HepG2 (cell line): ENCODE data around the gene DDX1. TPM values are rescaled to one million over a fixed set of nuclear protein-coding genes. Genes with fewer than 3 reads are reported as not detected.

Experiments used
- CEBPB ChIP-seq: IDR thresholded peaks from 2 replicates; pipeline ENCODE4 v1.6.1; 2011; ENCODE audit warnings: low read depth, low read length, improper control_type of control experiment, borderline replicate concordance
- CHD2 ChIP-seq: IDR thresholded peaks from 2 replicates; pipeline ENCODE4 v1.6.1; 2011; ENCODE audit warnings: low read depth, low read length, improper control_type of control experiment
- CREBL2 ChIP-seq: sonication (generic); formaldehyde crosslinking; IDR thresholded peaks from 2 replicates; pipeline ENCODE4 v1.8.1; 2023; ENCODE audit warnings: missing genetic modification reagents, mild to moderate bottlenecking, borderline replicate concordance
- DNMT3B ChIP-seq: conservative IDR thresholded peaks from 2 replicates; pipeline ENCODE4 v1.6.1; 2016; ENCODE audit warnings: missing biosample characterization, control low read depth
- E2F5 ChIP-seq: sonication (generic); formaldehyde crosslinking; conservative IDR thresholded peaks from 2 replicates; pipeline ENCODE4 v1.4.0; 2020; ENCODE audit warnings: missing genetic modification reagents
- FOXA3 ChIP-seq: IDR thresholded peaks from 2 replicates; pipeline ENCODE4 v1.6.1; 2016; ENCODE audit warnings: missing genetic modification reagents, missing compliant biosample characterization
- HMG20A ChIP-seq: IDR thresholded peaks from 2 replicates; pipeline ENCODE4 v1.6.1; 2016; ENCODE audit warnings: borderline replicate concordance
- NFE2 ChIP-seq: sonication (generic); formaldehyde crosslinking; IDR thresholded peaks from 2 replicates; pipeline ENCODE4 v1.4.0; 2020; ENCODE audit warnings: missing genetic modification reagents
- REPIN1 ChIP-seq: sonication (generic); formaldehyde crosslinking; IDR thresholded peaks from 2 replicates; pipeline ENCODE4 v1.8.0; 2022; ENCODE audit warnings: missing genetic modification reagents, low read depth, mild to moderate bottlenecking, borderline replicate concordance
- TRIM24 ChIP-seq: sonication (generic); formaldehyde crosslinking; IDR thresholded peaks from 2 replicates; pipeline ENCODE4 v1.8.0; 2022; ENCODE audit warnings: mild to moderate bottlenecking, missing genetic modification reagents
- YY1 ChIP-seq: IDR thresholded peaks from 2 replicates; pipeline ENCODE4 v1.6.1; 2011; ENCODE audit warnings: low read length, low read depth, moderate library complexity, mild to moderate bottlenecking; ENCODE audit not compliant: insufficient read depth, insufficient replicate concordance
- ZBTB10 ChIP-seq: sonication (generic); formaldehyde crosslinking; IDR thresholded peaks from 2 replicates; pipeline ENCODE4 v1.4.0; 2020; ENCODE audit warnings: missing genetic modification reagents, borderline replicate concordance
- ZBTB39 ChIP-seq: sonication (generic); formaldehyde crosslinking; IDR thresholded peaks from 2 replicates; pipeline ENCODE4 v1.5.0; 2020; ENCODE audit warnings: missing genetic modification reagents
- ZNF224 ChIP-seq: sonication (generic); formaldehyde crosslinking; IDR thresholded peaks from 2 replicates; pipeline ENCODE4 v1.5.0; 2020; ENCODE audit warnings: mild to moderate bottlenecking, missing genetic modification reagents
- ZNF256 ChIP-seq: sonication (generic); formaldehyde crosslinking; conservative IDR thresholded peaks from 2 replicates; pipeline ENCODE4 v1.4.0; 2020; ENCODE audit warnings: missing genetic modification reagents
- ZNF432 ChIP-seq: sonication (generic); formaldehyde crosslinking; IDR thresholded peaks from 2 replicates; pipeline ENCODE4 v1.5.0; 2020; ENCODE audit warnings: missing genetic modification reagents, mild to moderate bottlenecking, borderline replicate concordance
- ZNF619 ChIP-seq: sonication (generic); formaldehyde crosslinking; IDR thresholded peaks from 2 replicates; pipeline ENCODE4 v1.4.0; 2020; ENCODE audit warnings: mild to moderate bottlenecking, missing genetic modification reagents
- ZNF672 ChIP-seq: sonication (generic); formaldehyde crosslinking; IDR thresholded peaks from 2 replicates; pipeline ENCODE4 v1.8.1; 2022; ENCODE audit warnings: missing genetic modification reagents
- ZNF761 ChIP-seq: sonication (generic); formaldehyde crosslinking; conservative IDR thresholded peaks from 2 replicates; pipeline ENCODE4 v1.4.0; 2020; ENCODE audit warnings: mild to moderate bottlenecking, missing genetic modification reagents
- ZSCAN30 ChIP-seq: sonication (generic); formaldehyde crosslinking; IDR thresholded peaks from 2 replicates; pipeline ENCODE4 v1.5.0; 2020; ENCODE audit warnings: mild to moderate bottlenecking, missing genetic modification reagents
- polyA plus RNA-seq, 8 experiments: library from polyadenylated mRNA; depleted of rRNA in 3 of 8; stranded (reverse) in 7 of 8; unstranded in 1 of 8; fragments of >200 nt; fragmentation: Illumina TruSeq in 4 of 8; extraction: Trizol in 4 of 8; gene quantifications; 2 replicates each; pipeline versions ENCODE4 v1.2.1 to v1.2.3, GENCODE V29; 2011 to 2016; ENCODE audit warnings: low read depth in 4 of 8, missing spikeins in 1 of 8, mixed read lengths in 1 of 8; ENCODE audit not compliant: insufficient read depth in 1 of 8
- total RNA-seq, 5 experiments: library from RNA; depleted of rRNA; stranded (reverse); fragments of >200 nt; fragmentation: Illumina TruSeq; extraction: Trizol; gene quantifications; 2 replicates each; pipeline ENCODE4 v1.2.3, GENCODE V29; 2016; ENCODE audit warnings: low read depth in 1 of 5

DDX1 gene
- total and polyA plus RNA-seq, 2 of the 13 experiments (the other 11 are each of a cell fraction or from before 2014, with no cell fraction given): 81.6 to 130 TPM

- TF ChIP-seq ZNF672 (peak; percentile 97), ZBTB10 (peak; percentile 86; the same call in 1 of the 2 replicates), CHD2 (no peak), CREBL2 (CRISPR knock-in tag) (peak; percentile 95), ZNF432 (peak; percentile 83; the same call in 1 of the 2 replicates), CEBPB (no peak), NFE2 (no peak), ZNF619 (CRISPR knock-in tag) (peak; percentile 99), ZSCAN30 (CRISPR knock-in tag) (peak; percentile 97; the same call in 1 of the 2 replicates), ZNF224 (CRISPR knock-in tag) (peak; percentile 99; the same call in 1 of the 2 replicates), TRIM24 (CRISPR knock-in tag) (peak; percentile 68; the same call in 1 of the 2 replicates), YY1 (peak; percentile 95), ZBTB39 (peak; percentile 90; the same call in 1 of the 2 replicates), DNMT3B (CRISPR knock-in tag) (peak; percentile 96), FOXA3 (CRISPR knock-in tag) (peak; percentile 81), E2F5 (peak; percentile 91), ZNF761 (peak; percentile 99), ZNF256 (CRISPR knock-in tag) (peak; percentile 98), HMG20A (CRISPR knock-in tag) (peak; percentile 79), REPIN1 (peak; percentile 99)
These were observed at the start of gene DDX1 (continued) for GRCh38 chr2:15591692-15592463.
